Dedifferentiated amniotic fluid mesenchymal stem cell (primary cell): ENCODE results near the gene MYO18B.

Experiments used
- DNase-seq: peaks from one replicate; pipeline ENCODE4 v3.0.0-alpha.2; 2016; ENCODE audit errors: extremely low spot score

Gene MYO18B

GRCh38 chr22:25822344-25822743 lies 80.4 kb downstream of the MYO18B start:
- DNase-seq, result no peak

GRCh38 chr22:25823276-25823675 lies 81.3 kb downstream of the MYO18B start:
- no peak for DNase-seq

GRCh38 chr22:25824828-25825423 lies 82.9 kb downstream of the MYO18B start:
- DNase-seq, result no peak

GRCh38 chr22:25827415-25827814 lies 85.4 kb downstream of the MYO18B start:
- no peak for DNase-seq

GRCh38 chr22:25828422-25828821 lies 86.4 kb downstream of the MYO18B start:
- DNase-seq, result no peak

- DNase-seq, result no peak
These were observed 87.2 kb downstream of the MYO18B start for GRCh38 chr22:25829237-25829636.

- DNase-seq, result no peak
These were observed 88.1 kb downstream of the MYO18B start for GRCh38 chr22:25829808-25830777.

- no peak for DNase-seq
These were observed 91.1 kb downstream of the MYO18B start for GRCh38 chr22:25833091-25833490.

GRCh38 chr22:25833676-25834075 lies 91.7 kb downstream of the MYO18B start:
- DNase-seq, result no peak

- DNase-seq, result no peak
These were observed 92.5 kb downstream of the MYO18B start for GRCh38 chr22:25834490-25834889.

GRCh38 chr22:25835348-25835747 lies 93.4 kb downstream of the MYO18B start:
- no peak for DNase-seq

- no peak for DNase-seq
These were observed 95.4 kb downstream of the MYO18B start for GRCh38 chr22:25837288-25837900.

- DNase-seq, result no peak
These were observed 97.2 kb downstream of the MYO18B start for GRCh38 chr22:25838960-25839741.

GRCh38 chr22:25839755-25840154 lies 97.8 kb downstream of the MYO18B start:
- no peak for DNase-seq

- no peak for DNase-seq
These were observed 98.2 kb downstream of the MYO18B start for GRCh38 chr22:25840167-25840566.

- DNase-seq, result no peak
These were observed 98.9 kb downstream of the MYO18B start for GRCh38 chr22:25840891-25841290.

- DNase-seq, result no peak
These were observed 99.8 kb downstream of the MYO18B start for GRCh38 chr22:25841775-25842174.

GRCh38 chr22:25843660-25844405 lies 101.8 kb downstream of the MYO18B start:
- DNase-seq, result no peak

- DNase-seq, result no peak
These were observed 102.6 kb downstream of the MYO18B start for GRCh38 chr22:25844601-25845000.

GRCh38 chr22:25845985-25846745 lies 104.2 kb downstream of the MYO18B start:
- DNase-seq, result no peak
